H1 (cell line): ENCODE measurements around the gene CLN6. TPM values are rescaled to one million over a fixed set of nuclear protein-coding genes. Genes with fewer than 3 reads are reported as not detected.
A peak's percentile ranks its signal among the peaks of the same experiment; 100 is the strongest.

Experiments used
- CTCF ChIA-PET: fragments of 300-600 bp; sonication (Branson Sonifier 250); formaldehyde crosslinking; loops from one replicate; lab custom pipeline; 2021; ENCODE audit not compliant: partially characterized antibody; lab: Charles Lee
- POLR2A ChIA-PET: fragments of 300-600 bp; sonication (Branson Sonifier 250); formaldehyde crosslinking; loops from one replicate; lab custom pipeline; 2021; ENCODE audit warnings: inconsistent platforms; ENCODE audit not compliant: partially characterized antibody; lab: Charles Lee
- DNase-seq, 2 experiments: peaks; one replicate each; pipeline versions ENCODE4 v3.0.0 to v3.0.0-alpha.2; 2010 to 2022; ENCODE audit warnings: low spot score in 2 of 2, low read depth in 1 of 2, mixed read lengths in 1 of 2
- FAIRE-seq: peaks from 2 replicates; lab custom pipeline; 2011; peaks lifted over from hg19 to GRCh38; lab: Jason Lieb, UNC
- H2AFZ ChIP-seq: 2 replicates; pipeline ENCODE4 v1.8.1; 2012; ENCODE audit warnings: low read length, inconsistent platforms
- H2AK5ac ChIP-seq: 2 replicates; pipeline ENCODE4 v1.6.1; 2013; ENCODE audit warnings: low read depth, low read length
- H2BK120ac ChIP-seq: replicated peaks from 2 replicates; pipeline ENCODE3; 2013; ENCODE audit warnings: low read depth, low read length, inconsistent platforms
- H2BK12ac ChIP-seq: 2 replicates; pipeline ENCODE4 v1.6.1; 2013; ENCODE audit warnings: low read depth, low read length
- H2BK15ac ChIP-seq: 2 replicates; pipeline ENCODE4 v1.6.1; 2013; ENCODE audit warnings: low read length
- H2BK20ac ChIP-seq: 2 replicates; pipeline ENCODE4 v1.6.1; 2013; ENCODE audit warnings: low read length
- H2BK5ac ChIP-seq: 2 replicates; pipeline ENCODE4 v1.6.1; 2013; ENCODE audit warnings: low read depth, low read length
- H3K14ac ChIP-seq: 2 replicates; pipeline ENCODE4 v1.6.1; 2013; ENCODE audit warnings: inconsistent platforms; ENCODE audit not compliant: insufficient read length
- H3K18ac ChIP-seq: 2 replicates; pipeline ENCODE4 v1.6.1; 2013; ENCODE audit warnings: low read length; ENCODE audit errors: extremely low read depth
- H3K23ac ChIP-seq: 2 replicates; pipeline ENCODE4 v1.6.1; 2013; ENCODE audit warnings: inconsistent platforms; ENCODE audit not compliant: insufficient read length
- H3K23me2 ChIP-seq: 2 replicates; pipeline ENCODE4 v1.6.1; 2013; ENCODE audit warnings: low read depth, low read length
- H3K27ac ChIP-seq: 2 replicates; pipeline ENCODE4 v1.6.1; 2011; ENCODE audit warnings: low read depth, low read length, inconsistent platforms
- H3K27me3 ChIP-seq, 4 experiments: replicated peaks in 1 of 4; 1 replicate in 1 of 4; 2 replicates in 3 of 4; pipeline versions ENCODE4 v1.6.1 to v1.8.1; 2011 to 2013; ENCODE audit warnings: low read length in 3 of 4, mild to moderate bottlenecking in 3 of 4, inconsistent platforms in 2 of 4, mixed read lengths in 2 of 4, moderate library complexity in 1 of 4; ENCODE audit not compliant: control insufficient read depth in 3 of 4, insufficient read depth in 3 of 4; ENCODE audit errors: extremely low read depth in 1 of 4
- H3K36me3 ChIP-seq, 4 experiments: 2 replicates each; pipeline versions ENCODE4 v1.6.1 to v1.8.1; 2011 to 2013; ENCODE audit warnings: mild to moderate bottlenecking in 4 of 4, low read length in 3 of 4, moderate library complexity in 2 of 4, control low read depth in 1 of 4, inconsistent platforms in 1 of 4; ENCODE audit not compliant: insufficient read depth in 4 of 4, control insufficient read depth in 2 of 4
- H3K4ac ChIP-seq: replicated peaks from 2 replicates; pipeline ENCODE3; 2013; ENCODE audit warnings: low read length, low read depth, mixed read lengths, inconsistent platforms; ENCODE audit not compliant: insufficient read length
- H3K4me1 ChIP-seq, 4 experiments: replicated peaks in 1 of 4; 1 replicate in 1 of 4; 2 replicates in 3 of 4; pipeline versions ENCODE4 v1.6.1 to v1.8.1; 2011 to 2013; ENCODE audit warnings: low read length in 3 of 4, inconsistent platforms in 2 of 4, mixed read lengths in 1 of 4; ENCODE audit not compliant: insufficient read depth in 4 of 4, control insufficient read depth in 3 of 4
- H3K4me2 ChIP-seq, 2 experiments: 2 replicates each; pipeline versions ENCODE4 v1.6.1 to v1.8.1; 2011 to 2013; ENCODE audit warnings: low read depth in 2 of 2, low read length in 2 of 2, control low read depth in 1 of 2, inconsistent platforms in 1 of 2, mild to moderate bottlenecking in 1 of 2; ENCODE audit not compliant: insufficient read depth in 1 of 2
- H3K4me3 ChIP-seq, 4 experiments: fragments of 200-600, 300-600 bp in 1 of 4; sonication (generic), shearing (Covaris generic), sonication (Bioruptor Twin) in 1 of 4; 2 replicates each; pipeline versions ENCODE4 v1.5.1 to v1.8.1; 2011 to 2016; ENCODE audit warnings: low read length in 4 of 4, low read depth in 3 of 4, control low read depth in 2 of 4, inconsistent platforms in 2 of 4, mild to moderate bottlenecking in 2 of 4, mixed read lengths in 1 of 4, moderate library complexity in 1 of 4; ENCODE audit not compliant: insufficient read depth in 2 of 4; ENCODE audit errors: extremely low read depth in 1 of 4
- H3K56ac ChIP-seq: replicated peaks from 2 replicates; pipeline ENCODE3; 2013; ENCODE audit warnings: low read depth, mild to moderate bottlenecking, mixed read lengths, low read length, inconsistent platforms; ENCODE audit not compliant: insufficient read length
- H3K79me1 ChIP-seq: 2 replicates; pipeline ENCODE4 v1.6.1; 2013; ENCODE audit warnings: low read depth, low read length, control low read depth
- H3K79me2 ChIP-seq, 2 experiments: 2 replicates each; pipeline versions ENCODE4 v1.6.1 to v1.8.1; 2012 to 2013; ENCODE audit warnings: low read length in 2 of 2, mild to moderate bottlenecking in 2 of 2, inconsistent platforms in 1 of 2; ENCODE audit not compliant: insufficient read depth in 2 of 2, control insufficient read depth in 1 of 2
- H3K9ac ChIP-seq, 4 experiments: replicated peaks in 1 of 4; 1 replicate in 1 of 4; 2 replicates in 3 of 4; pipeline versions ENCODE4 v1.6.1 to v1.8.1; 2011 to 2013; ENCODE audit warnings: low read depth in 3 of 4, low read length in 3 of 4, control low read depth in 2 of 4, mild to moderate bottlenecking in 2 of 4, moderate library complexity in 2 of 4, inconsistent platforms in 1 of 4; ENCODE audit errors: extremely low read depth in 1 of 4
- H3K9me3 ChIP-seq, 2 experiments: 2 replicates each; pipeline versions ENCODE4 v1.6.1 to v1.8.1; 2012 to 2013; ENCODE audit warnings: mild to moderate bottlenecking in 2 of 2, moderate library complexity in 2 of 2, control low read depth in 1 of 2, inconsistent platforms in 1 of 2, low read depth in 1 of 2, low read length in 1 of 2, mixed read lengths in 1 of 2; ENCODE audit not compliant: insufficient read depth in 2 of 2
- H4K20me1 ChIP-seq, 2 experiments: replicated peaks in 1 of 2; 2 replicates each; pipeline versions ENCODE3 to v1.8.1; 2011 to 2013; ENCODE audit warnings: inconsistent platforms in 2 of 2, low read length in 2 of 2, mild to moderate bottlenecking in 1 of 2; ENCODE audit not compliant: insufficient read depth in 2 of 2, control insufficient read depth in 1 of 2
- H4K5ac ChIP-seq: 2 replicates; pipeline ENCODE4 v1.6.1; 2013; ENCODE audit warnings: low read length, low read depth, mixed read lengths, inconsistent platforms; ENCODE audit not compliant: insufficient read length
- H4K8ac ChIP-seq: 2 replicates; pipeline ENCODE4 v1.8.0; 2013; ENCODE audit warnings: mild to moderate bottlenecking, moderate library complexity, low read length, inconsistent platforms; ENCODE audit not compliant: insufficient read depth; ENCODE audit errors: extremely low read depth
- H4K91ac ChIP-seq: replicated peaks from 2 replicates; pipeline ENCODE3; 2013; ENCODE audit warnings: low read length, mixed read lengths, inconsistent platforms; ENCODE audit not compliant: insufficient read length
- WGBS, 2 experiments: shearing (Covaris generic) in 1 of 2; methylation state at CpG; one replicate each; pipeline versions ENCODE4 v1.1.6 to v1.1.7; 2013 to 2015; ENCODE audit warnings: low lambda C conversion rate in 2 of 2, mixed read lengths in 2 of 2, inconsistent platforms in 1 of 2, low coverage in 1 of 2, missing lambda C conversion rate in 1 of 2; ENCODE audit not compliant: insufficient replicate concordance in 2 of 2, insufficient coverage in 1 of 2, insufficient read length in 1 of 2; ENCODE audit errors: extremely low coverage in 1 of 2, missing lambda C conversion rate in 1 of 2; 5-methylcytosine and 5-hydroxymethylcytosine counted together
- polyA plus RNA-seq, 7 experiments: library from polyadenylated mRNA; depleted of rRNA in 3 of 7; stranded (reverse) in 5 of 7; unstranded in 2 of 7; fragments of >200 nt in 5 of 7; fragments of 200-250 nt in 2 of 7; gene quantifications; 1 replicate in 5 of 7; 2 replicates in 1 of 7; 4 replicates in 1 of 7; pipeline versions ENCODE4 v1.2.1 to v1.2.3, GENCODE V29; 2011 to 2013; ENCODE audit warnings: missing spikeins in 2 of 7, mixed read lengths in 2 of 7
- total RNA-seq: library from RNA; stranded (reverse); fragmentation: NEBNext Ultra II Directional; extraction: Animal tissue kit (Norgen Biotek cat#: 25700); gene quantifications from 2 replicates; pipeline ENCODE4 v1.2.1, GENCODE V29; 2021

The CLN6 gene
- total and polyA plus RNA-seq, 2 of the 8 experiments (the other 6 are each of a cell fraction or from before 2014, with no cell fraction given) = 60.0 to 137 TPM

DNA sequence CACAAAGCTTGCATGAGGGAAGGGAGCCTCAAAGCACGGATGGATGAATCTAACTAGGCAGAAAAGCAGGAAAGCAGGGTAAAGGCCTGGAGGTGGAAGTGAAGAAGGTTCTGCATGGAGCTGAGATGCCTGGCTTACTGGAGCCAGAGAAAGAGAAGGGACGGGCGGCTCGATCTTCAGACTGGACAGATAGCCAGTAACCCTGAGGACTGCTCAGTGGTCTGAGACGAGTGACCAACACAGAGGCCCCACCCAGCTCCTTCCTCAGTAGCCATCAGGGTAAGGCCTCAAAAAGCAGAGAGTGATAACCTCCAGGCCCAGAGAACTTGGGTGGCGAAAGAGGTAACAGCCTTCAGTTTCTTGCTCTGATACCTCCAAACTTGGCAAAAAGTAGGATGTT, 6.4 kb downstream of the CLN6 start:
- no peak overlapping the region for H3K4me3 ChIP-seq
- H3K79me1 ChIP-seq = peaks cover 33% of the 10 kb centered on the region
- ChIA-PET POLR2A (interaction anchor here (2.3 kb wide), 1 partner anchor 9 kb away, joined by 11 read pairs; no protein-coding TSS in a partner anchor), CTCF (interaction anchor here (2.1 kb wide), 1 partner anchor 12 kb away, joined by 7 read pairs; no protein-coding TSS in a partner anchor)
- H4K20me1 ChIP-seq = peaks cover 4 to 13% of the 10 kb centered on the region in 2 experiments
- H3K56ac ChIP-seq = no peak overlapping the region
- H2BK5ac ChIP-seq = no peak overlapping the region
- H3K36me3 ChIP-seq = peaks cover 0 to 19% (median 12%) of the 10 kb centered on the region in 4 experiments; a peak in 5 of 8 replicates
- peak in 1 of 2 experiments; percentile 29 for DNase-seq
- H3K23ac ChIP-seq = no peak overlapping the region
- H2BK120ac ChIP-seq = no peak overlapping the region
- no peak overlapping the region for H2BK15ac ChIP-seq
- 95% methylated on average over 6 of the region's 6 CpGs; no CpG with 5 or more reads in 1 of the 2 experiments for WGBS, 2 experiments
- no peak overlapping the region for H3K4me2 ChIP-seq
- no peak overlapping the region for H4K91ac ChIP-seq
- H3K27me3 ChIP-seq = no peaks in the 10 kb centered on the region
- no peak overlapping the region for H3K14ac ChIP-seq
- H4K8ac ChIP-seq = peak overlapping the region; percentile 38; the same call in 1 of the 2 replicates
- no peak overlapping the region for H3K18ac ChIP-seq
- no peak overlapping the region for H4K5ac ChIP-seq
- peaks cover 4 to 7% (median 6%) of the 10 kb centered on the region in 4 experiments for H3K4me1 ChIP-seq
- peaks cover 32 to 78% of the 10 kb centered on the region in 2 experiments for H3K79me2 ChIP-seq
- no peak overlapping the region for H3K4ac ChIP-seq
- H2BK12ac ChIP-seq = no peak overlapping the region
- H2AK5ac ChIP-seq = no peak overlapping the region
- peaks cover 0 to 15% of the 10 kb centered on the region in 2 experiments; a peak in 2 of 4 replicates for H3K9me3 ChIP-seq
- H3K9ac ChIP-seq = no peak overlapping the region; a peak in 1 of 7 replicates
- no peak overlapping the region for H3K27ac ChIP-seq
- peaks cover 2% of the 10 kb centered on the region; the same call in 1 of the 2 replicates for H3K23me2 ChIP-seq
- no peak overlapping the region for H2BK20ac ChIP-seq
- no peak for FAIRE-seq
- no peak overlapping the region for H2AFZ ChIP-seq
